Astrocyte (in vitro differentiated cells and primary cell): ENCODE results near the gene ZNF394.

Experiments used
- EZH2 ChIP-seq: IDR thresholded peaks from 2 replicates; pipeline ENCODE4 v1.6.1; 2012; ENCODE audit warnings: mild to moderate bottlenecking, low read length, inconsistent platforms; ENCODE audit not compliant: insufficient read depth
- TF ChIP-seq, protein P1 (sequence below): IDR thresholded peaks from 2 replicates; pipeline ENCODE4 v1.5.1; 2011; ENCODE audit warnings: low read depth, mild to moderate bottlenecking, inconsistent platforms, low read length, moderate library complexity; ENCODE audit not compliant: insufficient read depth

DNA sequence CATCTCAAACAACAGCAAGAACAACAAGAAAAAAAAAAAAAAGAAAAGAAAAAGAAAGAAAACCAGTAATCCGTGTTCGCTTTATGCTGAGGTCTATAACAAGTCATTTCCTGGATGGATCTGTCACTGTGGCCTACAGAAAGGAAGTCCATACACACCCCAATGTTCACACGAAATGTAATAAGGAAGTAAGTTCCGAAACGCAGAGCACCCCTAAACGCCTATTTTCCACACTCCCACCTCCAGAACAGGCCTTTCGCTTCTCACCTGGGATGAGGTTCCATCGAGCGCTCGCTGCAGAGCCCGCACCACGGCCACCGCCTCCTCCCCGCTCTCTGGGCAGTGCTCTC, 735 bp downstream of the ZNF394 start:
- TF ChIP-seq, protein P1, sequence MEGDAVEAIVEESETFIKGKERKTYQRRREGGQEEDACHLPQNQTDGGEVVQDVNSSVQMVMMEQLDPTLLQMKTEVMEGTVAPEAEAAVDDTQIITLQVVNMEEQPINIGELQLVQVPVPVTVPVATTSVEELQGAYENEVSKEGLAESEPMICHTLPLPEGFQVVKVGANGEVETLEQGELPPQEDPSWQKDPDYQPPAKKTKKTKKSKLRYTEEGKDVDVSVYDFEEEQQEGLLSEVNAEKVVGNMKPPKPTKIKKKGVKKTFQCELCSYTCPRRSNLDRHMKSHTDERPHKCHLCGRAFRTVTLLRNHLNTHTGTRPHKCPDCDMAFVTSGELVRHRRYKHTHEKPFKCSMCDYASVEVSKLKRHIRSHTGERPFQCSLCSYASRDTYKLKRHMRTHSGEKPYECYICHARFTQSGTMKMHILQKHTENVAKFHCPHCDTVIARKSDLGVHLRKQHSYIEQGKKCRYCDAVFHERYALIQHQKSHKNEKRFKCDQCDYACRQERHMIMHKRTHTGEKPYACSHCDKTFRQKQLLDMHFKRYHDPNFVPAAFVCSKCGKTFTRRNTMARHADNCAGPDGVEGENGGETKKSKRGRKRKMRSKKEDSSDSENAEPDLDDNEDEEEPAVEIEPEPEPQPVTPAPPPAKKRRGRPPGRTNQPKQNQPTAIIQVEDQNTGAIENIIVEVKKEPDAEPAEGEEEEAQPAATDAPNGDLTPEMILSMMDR = no peak
- TF ChIP-seq EZH2 = no peak
